A172 (cell line): ENCODE results near the gene NBPF11. TPM values are rescaled to one million over a fixed set of nuclear protein-coding genes. Genes with fewer than 3 reads are reported as not detected.
"Not testable (repeated sequence)": the region's sequence is repeated elsewhere in the genome, so short reads cannot be mapped to it uniquely, and the experiment has no call there.

ENCODE experiments used
- DNase-seq: peaks from one replicate; pipeline ENCODE4 v3.0.0-alpha.2; 2015; ENCODE audit warnings: low spot score
- total RNA-seq: library from RNA; depleted of rRNA; stranded (reverse); fragments of >200 nt; shearing (Covaris generic); gene quantifications from 2 replicates; pipeline ENCODE4 v1.2.3, GENCODE V29; 2014

The NBPF11 gene
- total RNA-seq, 1 experiment from 2014 or later, result 4.2 TPM

DNA sequence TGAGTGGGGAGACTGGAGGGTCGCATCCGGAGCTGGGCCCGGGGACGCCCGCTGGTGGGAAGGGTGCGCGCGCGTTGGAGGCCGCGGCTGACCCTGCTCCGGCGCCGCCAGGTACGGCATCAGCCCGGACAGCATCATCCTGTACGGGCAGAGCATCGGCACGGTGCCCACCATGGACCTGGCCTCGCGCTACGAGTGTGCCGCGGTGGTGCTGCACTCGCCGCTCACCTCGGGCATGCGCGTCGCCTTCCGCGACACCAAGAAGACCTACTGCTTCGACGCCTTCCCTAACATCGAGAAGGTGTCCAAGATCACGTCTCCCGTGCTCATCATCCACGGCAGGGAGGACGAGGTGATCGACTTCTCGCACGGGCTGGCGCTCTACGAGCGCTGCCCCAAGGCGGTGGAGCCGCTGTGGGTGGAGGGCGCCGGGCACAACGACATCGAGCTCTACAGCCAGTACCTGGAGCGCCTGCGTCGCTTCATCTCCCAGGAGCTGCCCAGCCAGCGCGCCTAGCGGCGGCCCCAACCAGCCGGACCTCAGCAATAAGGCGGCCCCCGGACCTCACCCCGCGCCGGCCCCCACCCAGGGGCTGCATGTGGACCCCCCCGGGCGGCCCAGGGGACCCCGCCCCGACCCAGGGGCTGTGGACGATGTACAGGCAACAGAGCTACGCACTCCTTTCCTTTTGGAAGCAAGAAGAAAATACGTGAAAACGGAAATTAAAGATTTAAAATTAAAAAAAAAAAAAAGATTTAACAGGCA lies 2.8 kb downstream of the NBPF11 start:
- DNase-seq, result not testable (repeated sequence)

DNA sequence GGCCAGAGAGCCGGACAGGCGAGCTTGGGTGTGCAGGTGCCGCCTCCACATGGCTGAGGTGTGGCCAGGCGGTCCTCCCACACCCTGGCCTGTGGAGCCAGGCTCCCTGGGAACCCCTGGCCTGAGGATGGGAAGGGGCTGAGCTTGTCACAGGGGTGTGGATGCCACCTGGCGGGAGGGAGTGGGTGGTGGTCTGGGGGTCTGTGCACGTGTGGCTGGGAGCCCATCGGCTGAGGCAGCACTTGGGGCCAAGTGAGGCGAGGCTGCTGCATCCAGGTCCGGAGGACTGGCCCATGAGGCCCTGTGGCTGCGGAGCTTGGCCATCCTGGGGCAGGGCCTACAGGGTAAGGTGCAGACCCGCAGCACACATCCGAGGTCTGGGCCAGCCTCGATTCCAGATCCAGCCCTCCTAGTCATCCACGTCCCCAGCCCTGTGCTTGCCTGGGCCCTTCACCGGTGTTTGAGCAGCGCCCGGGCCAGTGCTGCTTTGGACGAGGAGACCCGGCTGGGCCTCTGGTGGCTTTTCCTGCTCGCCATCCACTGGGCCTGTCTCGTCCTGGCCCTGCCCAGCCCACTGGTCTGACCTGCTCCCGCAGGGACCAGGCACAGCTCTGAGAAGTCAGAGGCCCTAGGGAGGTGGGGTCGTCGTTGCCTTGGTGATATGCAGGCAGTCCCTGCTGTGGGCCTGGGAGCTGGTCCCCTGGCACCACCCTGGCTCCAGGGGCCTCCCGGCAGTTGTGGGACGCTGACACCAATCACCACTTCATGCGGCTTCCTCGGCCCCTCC lies 4.8 kb downstream of the NBPF11 start:
- not testable (repeated sequence) for DNase-seq

GRCh38 chr1:148146191-148146997 lies 5.7 kb downstream of the NBPF11 start:
- not testable (repeated sequence) for DNase-seq

- not testable (repeated sequence) for DNase-seq
Measured at GRCh38 chr1:148143223-148143622, 8.9 kb downstream of the NBPF11 start.

- DNase-seq, result not testable (repeated sequence)
Measured at GRCh38 chr1:148141936-148142335, 10.1 kb downstream of the NBPF11 start.

DNA sequence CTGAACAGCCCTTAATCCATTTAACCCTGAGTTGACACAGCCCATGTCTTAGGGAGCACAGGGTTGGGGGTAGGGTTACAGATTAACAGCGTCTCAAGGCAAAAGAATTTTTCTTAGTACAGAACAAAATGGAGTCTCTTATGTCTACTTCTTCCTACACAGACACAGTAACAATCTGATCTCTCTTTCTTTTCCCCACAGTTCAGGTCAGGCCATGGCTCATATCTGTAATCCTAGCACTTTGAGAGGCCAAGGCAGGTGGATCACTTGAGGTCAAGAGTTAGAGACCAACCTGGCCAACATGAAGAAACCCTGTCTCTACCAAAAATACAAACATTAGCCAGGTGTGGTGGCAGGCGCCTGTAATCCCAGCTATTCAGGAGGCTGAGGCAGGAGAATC lies 13.5 kb downstream of the NBPF11 start:
- not testable (repeated sequence) for DNase-seq

DNA sequence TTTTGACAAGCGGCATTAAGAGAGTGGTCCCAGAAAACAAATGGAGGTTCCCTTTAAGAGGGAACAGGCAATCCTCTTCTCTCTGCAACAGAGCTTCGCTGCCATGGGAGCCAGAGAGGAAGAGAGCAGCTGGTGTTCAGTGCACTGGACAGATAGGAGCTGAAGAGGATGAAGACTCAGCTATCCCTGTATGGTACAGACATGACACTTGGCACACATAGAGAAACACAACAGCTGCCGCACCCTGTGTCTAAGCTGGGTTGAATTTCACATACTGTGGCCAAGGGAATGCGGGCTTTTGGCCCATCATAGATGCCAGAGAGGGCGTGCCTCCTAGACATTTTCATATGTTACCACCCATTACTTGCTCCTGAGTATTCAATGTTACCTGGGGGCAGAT lies 29.7 kb downstream of the NBPF11 start:
- not testable (repeated sequence) for DNase-seq

DNA sequence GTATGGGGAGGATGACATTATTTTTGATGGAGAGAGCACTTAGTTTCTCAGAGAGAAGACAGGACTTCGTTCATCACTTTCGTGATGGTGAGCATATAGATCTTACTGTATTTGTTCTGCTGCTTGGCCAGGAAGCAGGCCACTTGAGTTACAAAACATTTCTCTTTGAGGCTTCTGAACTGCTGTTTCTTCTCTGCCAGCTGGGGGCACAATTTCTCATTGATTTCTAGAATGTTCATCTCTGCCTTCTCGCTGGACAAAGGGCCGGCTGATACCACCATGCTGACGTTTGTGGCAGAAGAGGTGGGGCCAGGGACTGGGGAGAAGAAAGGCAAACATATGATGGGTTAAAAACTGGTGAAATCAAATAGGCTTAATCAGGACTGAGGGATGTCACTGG lies 31.7 kb downstream of the NBPF11 start:
- peak; percentile 0 for DNase-seq

DNA sequence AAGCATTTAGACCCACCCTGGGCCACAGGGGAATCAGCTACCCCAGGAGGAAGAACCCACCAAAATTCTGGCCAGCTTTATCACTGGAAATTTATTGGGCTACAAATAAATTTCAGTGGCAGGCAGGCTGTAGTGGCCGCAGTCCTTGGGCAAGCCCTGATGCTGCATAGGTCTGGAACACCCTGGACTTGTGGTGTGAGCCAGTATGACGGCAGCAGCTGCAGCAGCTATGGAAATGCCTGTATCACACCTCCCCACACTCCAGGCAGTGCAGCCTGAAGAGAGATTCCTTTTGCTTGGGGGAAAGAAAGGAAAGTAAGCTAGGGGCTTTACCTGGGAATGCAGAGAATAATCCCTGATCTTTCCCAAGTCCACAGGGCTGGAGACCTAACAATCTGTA lies 56.3 kb downstream of the NBPF11 start:
- not testable (repeated sequence) for DNase-seq

DNA sequence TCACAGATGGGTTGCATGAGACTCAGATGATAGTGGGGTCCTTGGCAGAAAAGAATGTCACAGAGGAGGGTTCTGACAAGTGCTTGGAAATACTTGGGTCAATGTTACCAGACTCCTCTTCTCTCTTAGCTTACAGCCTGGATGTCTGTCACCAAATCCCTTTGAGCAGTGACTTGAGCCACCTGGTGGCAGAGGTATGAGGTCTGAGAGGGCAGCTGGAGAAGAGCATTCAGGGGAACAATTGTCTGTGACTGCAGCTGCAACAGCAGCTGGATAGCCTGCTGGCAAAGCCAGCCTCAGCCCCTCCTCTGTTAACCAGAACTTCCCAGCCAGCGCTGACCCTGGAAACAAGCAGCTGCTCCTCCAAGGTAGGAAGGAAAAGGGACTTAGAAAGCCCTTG lies 65.9 kb downstream of the NBPF11 start:
- DNase-seq, result not testable (repeated sequence)

GRCh38 chr1:148081205-148081604 lies 70.9 kb downstream of the NBPF11 start:
- DNase-seq, result not testable (repeated sequence)

GRCh38 chr1:148078632-148079519 lies 73.2 kb downstream of the NBPF11 start:
- not testable (repeated sequence) for DNase-seq

GRCh38 chr1:148078090-148078489 lies 74.0 kb downstream of the NBPF11 start:
- not testable (repeated sequence) for DNase-seq

- not testable (repeated sequence) for DNase-seq
Measured at GRCh38 chr1:148077458-148077857, 74.6 kb downstream of the NBPF11 start.

DNA sequence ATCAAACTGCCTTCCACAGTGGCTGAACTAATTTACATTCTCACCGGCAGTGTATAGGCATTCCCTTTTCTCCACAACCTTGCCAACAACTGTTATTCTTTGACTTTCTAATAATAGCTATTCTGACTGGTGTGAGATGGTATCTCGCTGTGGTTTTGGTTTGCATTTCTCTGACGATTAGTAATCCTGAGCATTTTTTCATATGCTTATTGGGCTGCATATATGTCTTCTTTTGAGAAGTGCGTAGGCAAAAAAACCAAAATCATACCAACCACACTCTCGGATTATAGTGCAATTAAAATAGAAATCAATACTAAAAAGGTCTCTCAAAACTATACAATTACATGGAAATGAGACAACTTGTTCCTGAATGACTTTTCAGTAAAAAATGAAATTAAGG lies 78.7 kb downstream of the NBPF11 start:
- DNase-seq, result not testable (repeated sequence)

DNA sequence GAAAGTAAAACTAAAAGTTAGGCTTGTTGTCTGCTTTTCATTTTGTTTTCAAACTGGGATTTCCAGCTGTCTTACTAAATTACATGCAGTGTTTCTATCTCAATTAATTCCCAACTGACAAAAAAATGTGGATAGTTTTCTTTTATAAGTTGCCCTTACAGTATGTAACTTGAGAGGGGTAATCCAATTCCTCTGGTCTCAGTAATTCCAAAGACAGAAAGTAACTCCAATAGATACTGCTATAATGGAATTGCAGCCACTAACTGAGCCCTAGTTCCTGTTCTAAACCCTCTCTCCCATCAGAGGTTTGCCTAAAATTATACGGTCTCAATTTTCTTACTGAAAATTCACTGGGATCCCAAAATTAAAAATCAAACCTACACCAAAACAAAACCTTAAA lies 83.5 kb downstream of the NBPF11 start:
- not testable (repeated sequence) for DNase-seq

- not testable (repeated sequence) for DNase-seq
Measured at GRCh38 chr1:148068201-148068600, 83.9 kb downstream of the NBPF11 start.

DNA sequence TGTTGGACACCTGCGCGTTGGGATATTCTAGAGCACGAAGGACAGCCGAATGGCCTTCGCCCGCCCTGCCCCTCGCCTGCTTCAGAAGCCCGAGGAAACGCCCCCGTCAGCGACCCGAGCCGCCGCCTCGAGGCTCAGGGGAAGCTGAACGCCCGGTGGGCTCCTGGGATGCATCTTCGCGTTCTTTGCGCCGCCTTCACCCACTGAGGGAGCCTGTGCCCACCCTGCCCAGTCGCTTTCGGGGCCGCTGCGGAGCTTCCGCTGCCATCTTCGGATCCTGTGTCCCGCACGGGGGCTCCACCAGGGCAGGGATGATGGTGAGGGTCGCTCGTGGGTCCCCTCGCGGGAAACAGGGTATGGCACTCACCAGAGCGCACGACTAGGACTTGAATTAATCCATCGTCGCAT lies 91.8 kb downstream of the NBPF11 start:
- not testable (repeated sequence) for DNase-seq

- DNase-seq, result peak; percentile 36
Measured at GRCh38 chr1:148057384-148057783, 94.7 kb downstream of the NBPF11 start.
